ENCODE results near the gene ATP8A2. TPM values are rescaled to one million over a fixed set of nuclear protein-coding genes. Genes with fewer than 3 reads are reported as not detected.

ATP8A2 gene
- total RNA-seq, 2 experiments from 2014 or later, result 0.92 to 0.94 TPM

- no peak overlapping the region for H3K4me3 Mint-ChIP-seq
Observed at GRCh38 chr13:25679936-25680335, 308.2 kb downstream of the ATP8A2 start.

DNA sequence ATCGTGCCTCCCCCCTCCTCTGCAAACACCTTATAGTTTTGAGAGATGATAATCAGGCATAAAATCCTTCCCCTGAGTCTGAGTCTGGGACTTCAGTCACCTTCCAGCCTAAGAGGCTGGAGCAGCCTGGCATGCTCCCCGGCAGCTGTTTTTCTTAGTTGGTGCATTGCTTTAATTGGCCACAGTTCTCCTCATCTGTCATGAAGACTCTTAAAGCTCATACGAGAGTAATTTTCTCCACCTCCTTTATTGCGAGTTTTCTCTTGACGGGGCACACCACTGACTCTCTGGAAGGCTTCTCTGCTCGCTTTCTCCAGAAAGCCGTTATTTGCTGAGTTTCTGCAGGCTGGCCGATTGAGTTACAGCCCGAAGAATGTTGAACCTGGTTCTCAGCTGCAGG is 310.5 kb downstream of the ATP8A2 start:
- Mint-ChIP-seq H3K4me3 (no peak overlapping the region), H3K4me1 (ENCODE audit: low read depth) (no peaks in the 10 kb centered on the region), H3K36me3 (ENCODE audit: low read depth) (no peaks in the 10 kb centered on the region), H3K27ac (no peak overlapping the region), H3K27me3 (no peaks in the 10 kb centered on the region), H3K9me3 (no peaks in the 10 kb centered on the region)
- DNase-seq, result no peak
- intact Hi-C loops (cut with micrococcal nuclease), result no loop called here
- CTCF ChIA-PET, result no interaction called here
- ATAC-seq, result no peak
- POLR2A ChIA-PET, result no interaction called here
- TF ChIP-seq, protein P1, sequence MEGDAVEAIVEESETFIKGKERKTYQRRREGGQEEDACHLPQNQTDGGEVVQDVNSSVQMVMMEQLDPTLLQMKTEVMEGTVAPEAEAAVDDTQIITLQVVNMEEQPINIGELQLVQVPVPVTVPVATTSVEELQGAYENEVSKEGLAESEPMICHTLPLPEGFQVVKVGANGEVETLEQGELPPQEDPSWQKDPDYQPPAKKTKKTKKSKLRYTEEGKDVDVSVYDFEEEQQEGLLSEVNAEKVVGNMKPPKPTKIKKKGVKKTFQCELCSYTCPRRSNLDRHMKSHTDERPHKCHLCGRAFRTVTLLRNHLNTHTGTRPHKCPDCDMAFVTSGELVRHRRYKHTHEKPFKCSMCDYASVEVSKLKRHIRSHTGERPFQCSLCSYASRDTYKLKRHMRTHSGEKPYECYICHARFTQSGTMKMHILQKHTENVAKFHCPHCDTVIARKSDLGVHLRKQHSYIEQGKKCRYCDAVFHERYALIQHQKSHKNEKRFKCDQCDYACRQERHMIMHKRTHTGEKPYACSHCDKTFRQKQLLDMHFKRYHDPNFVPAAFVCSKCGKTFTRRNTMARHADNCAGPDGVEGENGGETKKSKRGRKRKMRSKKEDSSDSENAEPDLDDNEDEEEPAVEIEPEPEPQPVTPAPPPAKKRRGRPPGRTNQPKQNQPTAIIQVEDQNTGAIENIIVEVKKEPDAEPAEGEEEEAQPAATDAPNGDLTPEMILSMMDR (IDR thresholded peaks at IDR 0.05), result no peak

More at GRCh38 chr13:25679936-25680335, 308.2 kb downstream of the ATP8A2 start:
- DNase-seq, result no peak
- ChIA-PET POLR2A (no interaction called here), CTCF (no interaction called here)
- ATAC-seq, result no peak
- no peaks in the 10 kb centered on the region for H3K36me3 Mint-ChIP-seq (ENCODE audit: low read depth)
- H3K9me3 Mint-ChIP-seq, result no peaks in the 10 kb centered on the region
- no peaks in the 10 kb centered on the region for H3K27me3 Mint-ChIP-seq
- intact Hi-C loops (cut with micrococcal nuclease), result no loop called here
- TF ChIP-seq, protein P1 (IDR thresholded peaks at IDR 0.05), result no peak
- no peaks in the 10 kb centered on the region for H3K4me1 Mint-ChIP-seq (ENCODE audit: low read depth)
- H3K27ac Mint-ChIP-seq, result no peak overlapping the region

DNA sequence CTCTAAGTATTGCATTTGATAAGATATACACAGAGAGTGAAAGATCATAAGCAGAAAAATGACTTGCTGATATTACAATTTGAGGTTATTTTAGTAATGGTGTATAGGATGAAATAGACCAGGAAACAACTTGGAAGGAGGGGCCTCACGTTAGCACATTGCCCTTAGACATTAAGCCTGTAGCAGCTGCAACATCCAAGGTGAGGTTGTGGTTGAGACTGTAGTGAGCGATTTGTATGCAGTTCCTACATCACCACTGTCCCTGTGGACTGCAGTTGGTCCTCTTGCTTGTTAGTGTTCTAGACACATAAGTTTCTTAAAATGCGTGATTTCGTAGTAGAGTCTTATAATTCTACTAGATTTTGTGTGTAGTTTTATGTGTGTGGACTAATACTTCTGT is 311.3 kb downstream of the ATP8A2 start:
- DNase-seq (no peak), ATAC-seq (no peak)
- Mint-ChIP-seq H3K36me3 (ENCODE audit: low read depth) (no peaks in the 10 kb centered on the region), H3K9me3 (no peaks in the 10 kb centered on the region), H3K27ac (no peak overlapping the region), H3K27me3 (no peaks in the 10 kb centered on the region), H3K4me1 (ENCODE audit: low read depth) (no peaks in the 10 kb centered on the region), H3K4me3 (no peak overlapping the region)
- POLR2A ChIA-PET, result no interaction called here
- intact Hi-C loops (cut with micrococcal nuclease), result no loop called here
- TF ChIP-seq, protein P1 (IDR thresholded peaks at IDR 0.05), result no peak
- CTCF ChIA-PET, result no interaction called here

DNA sequence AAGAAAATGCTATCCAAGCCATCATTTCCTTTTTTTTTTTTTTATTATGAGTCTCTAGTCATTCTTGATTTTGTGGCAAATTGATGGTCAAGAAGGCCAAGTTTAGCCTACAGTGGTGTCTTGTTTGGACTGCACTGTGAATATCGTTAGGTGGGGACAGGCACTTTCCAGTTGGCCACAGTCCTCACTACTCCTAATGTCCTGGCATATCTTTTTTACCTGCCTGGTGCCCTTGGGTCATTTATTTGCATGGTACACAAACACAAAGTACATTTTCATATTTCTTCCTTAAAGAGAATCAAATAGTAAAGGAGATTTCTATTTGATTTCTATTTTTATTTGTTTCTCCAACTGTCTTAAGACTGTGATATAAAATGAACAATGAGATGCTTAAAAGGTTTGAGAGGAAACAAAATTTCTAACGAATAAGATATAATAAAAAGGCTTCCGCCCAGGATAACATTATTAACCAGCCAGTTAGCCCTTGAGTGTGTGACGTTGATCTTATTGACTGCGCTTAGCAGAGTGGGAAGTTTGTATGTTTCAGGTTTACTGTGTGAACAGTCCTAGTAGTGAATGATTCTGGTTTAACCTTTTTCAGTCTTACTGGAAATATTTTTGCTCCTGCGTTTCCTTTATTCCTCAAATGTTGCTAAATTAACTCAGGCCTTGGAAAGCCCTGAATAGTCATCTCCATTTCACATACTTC is 312.0 kb downstream of the ATP8A2 start:
- intact Hi-C loops (cut with micrococcal nuclease), result no loop called here
- TF ChIP-seq, protein P1 (IDR thresholded peaks at IDR 0.05), result no peak
- ChIA-PET POLR2A (no interaction called here), CTCF (no interaction called here)
- Mint-ChIP-seq H3K9me3 (no peaks in the 10 kb centered on the region), H3K4me1 (ENCODE audit: low read depth) (no peaks in the 10 kb centered on the region), H3K36me3 (ENCODE audit: low read depth) (no peaks in the 10 kb centered on the region), H3K4me3 (no peak overlapping the region), H3K27me3 (no peaks in the 10 kb centered on the region), H3K27ac (no peak overlapping the region)
- DNase-seq, result no peak
- ATAC-seq, result no peak

GRCh38 chr13:25684491-25684890 is 312.7 kb downstream of the ATP8A2 start:
- no peak for ATAC-seq
- intact Hi-C loops (cut with micrococcal nuclease), result no loop called here
- TF ChIP-seq, protein P1 (IDR thresholded peaks at IDR 0.05), result no peak
- Mint-ChIP-seq H3K36me3 (ENCODE audit: low read depth) (no peaks in the 10 kb centered on the region), H3K27ac (no peak overlapping the region), H3K27me3 (no peaks in the 10 kb centered on the region), H3K4me3 (no peak overlapping the region), H3K9me3 (no peaks in the 10 kb centered on the region), H3K4me1 (ENCODE audit: low read depth) (no peaks in the 10 kb centered on the region)
- CTCF ChIA-PET, result no interaction called here
- POLR2A ChIA-PET, result no interaction called here
- DNase-seq, result no peak
